Stimulated activated CD4-positive, alpha-beta T cell treated with anti-CD3 and anti-CD28 coated beads, TNF-alpha, amount 100 ng/mL, for 24 hours (primary cell): Measurements from ENCODE around the gene THOC6.

Source experiments
- DNase-seq, 3 experiments: peaks; one replicate each; pipeline ENCODE4 v3.0.0-alpha.2; 2020; ENCODE audit warnings: low read depth in 3 of 3

The THOC6 gene

GRCh38 chr16:2991566-2992261 is 32.1 kb upstream of the THOC6 start:
- no peak for DNase-seq

GRCh38 chr16:2992383-2993081 is 31.3 kb upstream of the THOC6 start:
- no peak for DNase-seq

GRCh38 chr16:2996298-2996697 is 27.5 kb upstream of the THOC6 start:
- no peak for DNase-seq

- DNase-seq = no peak
Measured at GRCh38 chr16:2999929-3000328, 23.9 kb upstream of the THOC6 start.

DNA sequence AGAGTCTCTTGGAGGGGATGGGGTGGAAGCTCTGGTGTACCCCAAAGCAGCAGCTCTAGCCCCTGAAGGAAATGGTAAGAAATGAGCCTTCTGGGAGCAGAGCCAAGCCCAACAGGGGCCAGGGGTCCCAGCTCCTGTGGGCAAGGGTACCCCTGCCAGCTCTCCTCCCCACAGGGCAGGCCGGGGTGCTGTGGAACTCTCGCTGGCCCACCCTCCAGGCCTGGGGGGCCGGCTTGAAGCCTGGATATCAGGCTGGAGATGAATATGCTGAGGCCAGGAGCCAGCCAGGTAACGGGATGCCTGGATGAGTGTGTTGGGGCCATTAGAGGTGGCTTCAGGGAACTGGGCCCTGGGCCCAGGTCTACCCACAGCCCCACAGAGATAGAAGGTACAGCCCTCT is 23.3 kb upstream of the THOC6 start:
- DNase-seq = no peak

DNA sequence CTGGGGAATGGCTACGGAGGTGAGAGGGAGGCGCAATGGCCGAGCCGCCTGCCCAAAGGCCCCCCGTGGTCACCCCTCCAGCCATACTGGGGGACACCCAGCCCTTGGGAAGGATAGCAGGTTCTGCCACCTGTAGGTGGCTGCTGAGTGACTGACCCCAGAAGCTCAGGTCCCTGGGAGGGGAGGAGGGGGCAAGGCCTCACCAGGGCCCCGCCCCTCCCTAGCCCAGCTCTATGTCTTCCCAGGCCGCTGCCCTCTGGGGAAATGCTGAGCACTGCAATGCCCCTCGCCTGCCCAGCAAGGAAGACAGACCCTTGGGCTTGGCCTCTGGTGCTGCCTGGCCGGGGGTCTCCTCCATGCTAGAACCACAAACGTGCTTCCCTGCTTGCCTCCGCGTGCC is 22.5 kb upstream of the THOC6 start:
- no peak for DNase-seq

DNA sequence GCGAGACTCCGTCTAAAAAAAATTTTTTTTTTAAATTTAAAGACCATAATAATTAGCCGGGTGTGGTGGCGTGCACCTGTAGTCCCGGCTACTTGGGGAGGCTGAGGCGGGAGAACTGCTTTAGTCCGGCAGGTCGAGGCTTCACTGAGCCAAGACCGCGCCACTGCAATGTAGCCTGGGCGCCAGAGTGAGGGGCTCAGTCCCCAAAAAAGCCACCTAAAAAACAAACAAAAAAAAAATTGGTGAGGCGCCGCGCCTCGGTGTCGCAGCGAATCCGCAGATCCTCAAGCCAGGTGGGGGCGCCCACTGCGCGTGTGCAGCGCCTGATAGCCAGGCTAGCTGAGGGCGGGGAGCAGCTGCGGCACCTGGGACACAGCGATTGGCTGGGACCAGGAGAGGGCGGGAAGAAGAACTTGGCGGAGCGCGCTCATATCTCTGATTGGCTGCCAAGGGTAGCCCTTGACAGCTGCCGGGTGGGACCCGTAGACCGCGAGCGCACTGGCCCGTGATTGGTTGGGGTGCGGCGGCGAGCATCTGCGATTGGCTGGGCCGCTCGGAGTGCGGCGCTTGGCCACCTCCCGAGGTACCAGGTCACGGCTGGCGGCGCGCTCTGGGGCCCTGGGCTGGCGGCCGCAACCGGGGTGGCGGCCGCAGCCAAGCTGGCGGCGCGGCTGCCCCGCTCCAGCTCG is 20.1 kb upstream of the THOC6 start:
- DNase-seq = peak; percentile 92 to 97 (median 93)

DNA sequence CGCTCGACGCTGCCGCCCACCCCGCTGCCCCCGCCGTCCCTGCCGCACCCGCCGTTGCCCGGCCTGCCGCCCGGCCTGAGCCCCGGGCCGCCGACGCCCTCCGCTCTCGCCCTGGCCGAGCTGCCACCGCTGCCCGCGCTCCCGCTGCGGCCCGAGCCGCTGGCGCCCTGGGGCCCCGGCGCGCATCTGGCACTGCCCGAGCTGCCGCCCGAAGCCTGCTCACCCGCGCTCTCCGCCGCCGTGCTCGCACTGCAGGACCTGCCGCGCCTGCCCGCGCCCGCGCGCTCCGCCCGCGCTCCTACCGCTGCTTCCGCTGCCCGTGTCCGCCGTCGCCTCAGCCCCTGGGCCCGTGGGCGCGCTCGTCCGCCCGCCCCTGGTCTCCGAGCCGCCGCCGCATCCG is 19.5 kb upstream of the THOC6 start:
- DNase-seq = no peak

GRCh38 chr16:3004781-3005284 is 19.0 kb upstream of the THOC6 start:
- DNase-seq = no peak

GRCh38 chr16:3007059-3007956 is 16.5 kb upstream of the THOC6 start:
- no peak for DNase-seq

DNA sequence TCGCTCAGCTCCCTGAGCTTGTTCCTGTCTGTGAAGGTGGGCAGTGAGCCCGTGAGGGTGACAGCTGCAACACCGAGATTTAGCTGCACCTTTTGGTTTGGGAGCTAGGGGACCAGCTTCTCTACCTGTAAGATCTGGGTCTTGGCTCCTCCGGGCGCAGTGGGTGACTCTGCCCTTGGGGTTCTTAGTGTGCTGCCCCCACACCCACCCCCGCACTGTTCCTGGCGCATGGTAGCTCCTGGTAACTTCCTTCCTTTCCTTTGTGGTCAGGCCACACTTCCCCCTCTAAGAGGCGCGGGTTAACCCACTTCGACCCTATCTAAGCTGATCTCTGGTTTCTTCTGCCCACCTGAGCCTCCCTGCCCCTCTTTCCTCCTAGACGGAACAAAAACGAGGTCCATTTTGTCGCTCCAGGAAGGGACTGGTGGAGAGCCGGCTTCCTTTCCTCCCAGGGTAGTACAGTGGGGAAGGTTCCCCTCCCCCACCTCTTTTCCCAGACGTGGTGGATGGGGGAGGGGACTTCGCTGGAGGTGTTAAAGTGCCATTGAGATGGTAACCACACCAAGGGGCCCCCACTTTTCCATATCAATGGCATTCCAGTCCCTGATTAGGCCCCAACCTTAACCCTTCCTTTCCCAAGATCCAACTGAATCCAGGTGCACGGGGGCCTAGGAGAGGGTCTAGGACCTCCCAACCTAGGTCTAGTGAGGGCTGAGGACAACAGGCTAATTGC is 15.7 kb upstream of the THOC6 start:
- no peak for DNase-seq

- no peak for DNase-seq
Measured at GRCh38 chr16:3008690-3009037, 15.2 kb upstream of the THOC6 start.

GRCh38 chr16:3009568-3010390 is 14.1 kb upstream of the THOC6 start:
- DNase-seq = no peak

GRCh38 chr16:3010510-3010909 is 13.3 kb upstream of the THOC6 start:
- no peak for DNase-seq

- no peak for DNase-seq
Measured at GRCh38 chr16:3012246-3012645, 11.6 kb upstream of the THOC6 start.

GRCh38 chr16:3012828-3013420 is 10.9 kb upstream of the THOC6 start, which contains the start of gene CLDN9:
Gene CLDN9, plus strand, starts transcription at chr16:3012923. Its CDS starts 440 bp downstream, at chr16:3013363.
- DNase-seq = no peak

- no peak for DNase-seq
Measured at GRCh38 chr16:3013491-3013951, 10.3 kb upstream of the THOC6 start.

DNA sequence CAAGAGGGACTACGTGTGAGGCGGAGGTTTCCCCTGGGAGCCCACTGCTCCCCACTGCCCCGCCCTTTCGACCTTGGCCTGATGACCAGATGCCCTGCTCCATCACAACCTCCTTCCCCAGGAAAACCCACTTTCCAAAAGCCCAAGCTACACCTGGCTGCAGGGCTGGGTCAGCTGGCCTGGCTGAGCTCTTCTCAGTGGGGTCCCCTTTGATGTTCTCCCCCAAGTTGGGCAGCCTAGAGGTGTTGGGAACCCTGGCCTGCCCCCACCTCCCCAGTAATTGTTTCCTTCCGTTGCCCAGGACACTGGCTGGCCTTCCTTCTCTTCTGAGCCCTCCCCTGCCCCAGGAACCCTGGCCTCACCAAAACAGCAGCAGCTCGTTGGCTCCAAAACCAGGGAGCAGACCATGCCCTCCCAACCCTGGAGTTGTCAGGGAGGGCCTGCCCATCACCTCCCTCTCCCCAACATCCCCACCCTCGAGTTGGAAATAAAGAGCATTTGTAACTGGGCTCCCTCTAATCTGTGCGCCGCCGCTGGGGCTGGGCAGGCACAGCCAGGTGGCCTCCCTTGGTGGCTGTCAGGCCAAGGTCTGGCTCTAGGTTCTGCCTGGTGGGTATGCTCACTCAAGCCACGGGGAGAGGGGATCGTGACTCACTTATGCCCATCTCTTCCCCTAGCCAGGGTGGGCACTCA is 9.7 kb upstream of the THOC6 start:
- DNase-seq = no peak

GRCh38 chr16:3014971-3015370 is 8.9 kb upstream of the THOC6 start:
- no peak for DNase-seq
